ENCODE measurements around the gene KIAA1217. TPM values are rescaled to one million over a fixed set of nuclear protein-coding genes. Genes with fewer than 3 reads are reported as not detected.

The KIAA1217 gene
- total and polyA plus RNA-seq, 9 of the 15 experiments (the other 6 are each of a cell fraction or from before 2014, with no cell fraction given) = 0.04 TPM; not detected in 8

GRCh38 chr10:24206926-24207325 is 2.0 kb upstream of the KIAA1217 start (continued):
- TF ChIP-seq ZNF518B (CRISPR knock-in tag; IDR thresholded peaks at IDR 0.05) (no peak), ZNF311 (CRISPR knock-in tag; IDR thresholded peaks at IDR 0.05) (no peak)

GRCh38 chr10:24207341-24207740 is 1.6 kb upstream of the KIAA1217 start:
- POLR2A ChIA-PET = interaction anchor here (0.8 kb wide), 1 partner anchor 553 kb away, joined by 3 read pairs; no protein-coding TSS in a partner anchor
- in situ Hi-C loops (cut with MboI) = loop anchor here (25.0 kb wide), 1 partner anchor 895 kb away; no protein-coding TSS in a partner anchor
- H3K4me2 ChIP-seq (ENCODE audit: insufficient read depth, low read length) = no peak overlapping the region
- TF ChIP-seq SRSF3 (IDR thresholded peaks at IDR 0.05; ENCODE audit: insufficient read depth, low read length) (no peak), TAF7 (tag; IDR thresholded peaks at IDR 0.05) (no peak), SMARCA4 (IDR thresholded peaks at IDR 0.05) (no peak), ZNF699 (CRISPR knock-in tag; IDR thresholded peaks at IDR 0.05; ENCODE audit: insufficient replicate concordance) (no peak), FOXO4 (CRISPR knock-in tag; IDR thresholded peaks at IDR 0.05) (no peak), HDAC8 (tag; IDR thresholded peaks at IDR 0.05) (no peak), ZNF830 (CRISPR knock-in tag; IDR thresholded peaks at IDR 0.05) (no peak), MLX (CRISPR knock-in tag; conservative IDR thresholded peaks at IDR 0.05) (no peak), E2F6 (IDR thresholded peaks at IDR 0.05; ENCODE audit: borderline replicate concordance in 1 of 2, extremely low read depth in 1 of 2, insufficient read depth in 1 of 2, insufficient read length in 1 of 2, low read depth in 1 of 2, low read length in 1 of 2, poor library complexity in 1 of 2, severe bottlenecking in 1 of 2) (no peak), MXI1 (IDR thresholded peaks at IDR 0.05; ENCODE audit: low read depth, low read length) (no peak), EZH2 (IDR thresholded peaks at IDR 0.05; ENCODE audit: borderline replicate concordance, low read depth, low read length) (no peak), ZNF431 (CRISPR knock-in tag; IDR thresholded peaks at IDR 0.05) (no peak), ZKSCAN3 (CRISPR knock-in tag; IDR thresholded peaks at IDR 0.05) (no peak)

More at GRCh38 chr10:24207341-24207740, 1.6 kb upstream of the KIAA1217 start:
- DNase-seq (ENCODE audit: extremely low read depth in 1 of 4, low spot score in 3 of 4) (no peak), ATAC-seq (no peak), FAIRE-seq (no peak)
- BruUV-seq (replicated peaks) = no TSS peak
- H3K79me2 ChIP-seq (ENCODE audit: control insufficient read depth, insufficient read depth, low read length) = no peaks in the 10 kb centered on the region
- no peak overlapping the region for H3K9ac ChIP-seq (ENCODE audit: insufficient read depth in 1 of 2, low read depth in 2 of 2, low read length in 2 of 2)
- H3K4me3 ChIP-seq = no peak overlapping the region
- peaks cover 0 to 4% of the 10 kb centered on the region in 2 experiments; a peak in 1 of 5 replicates for H3K27me3 ChIP-seq (ENCODE audit: control insufficient read depth in 2 of 2, insufficient read depth in 2 of 2, low read length in 2 of 2)
- 0% methylated on average over 5 of the region's 5 CpGs for WGBS (ENCODE audit: insufficient coverage, low coverage, missing lambda C conversion rate)
- H3K9me3 ChIP-seq (replicated peaks; ENCODE audit: control insufficient read depth, insufficient read depth, low read depth, low read length) = no peaks in the 10 kb centered on the region
- H3K9me1 ChIP-seq (ENCODE audit: control insufficient read depth, insufficient read depth, low read length) = no peaks in the 10 kb centered on the region
- no peak overlapping the region for H3K27ac ChIP-seq (ENCODE audit: extremely low read depth, low read depth, low read length)
- no peaks in the 10 kb centered on the region for H4K20me1 ChIP-seq (replicated peaks; ENCODE audit: control insufficient read depth, insufficient read depth, low read length)
- intact Hi-C loops (cut with micrococcal nuclease) = no loop called here
- H3K36me3 ChIP-seq (ENCODE audit: control insufficient read depth, insufficient read depth, low read length) = no peaks in the 10 kb centered on the region
- no peaks in the 10 kb centered on the region for H3K4me1 ChIP-seq (replicated peaks in 1 of 2; ENCODE audit: control insufficient read depth in 2 of 2, insufficient read depth in 2 of 2, low read length in 2 of 2)
- CTCF ChIA-PET (ENCODE audit: low intra/inter-chr PET ratio) = no interaction called here
- H2AFZ ChIP-seq (ENCODE audit: low read depth, low read length) = no peak overlapping the region
